Spleen (tissue), 7 donors: ENCODE measurements around the gene C1orf35.
A peak's percentile ranks its signal among the peaks of the same experiment; 100 is the strongest.

Source experiments
- CTCF ChIP-seq, 11 experiments: fragments of 200-600 bp in 7 of 11; fragments of 450-650 bp in 4 of 11; sonication (generic) in 4 of 11; IDR thresholded peaks in 8 of 11; conservative IDR thresholded peaks in 3 of 11; 1 replicate in 7 of 11; 2 replicates in 4 of 11; pipeline versions ENCODE4 v1.4.0 to v1.8.0; 2016 to 2021; ENCODE audit warnings: antibody characterized with exemption in 11 of 11, inconsistent platforms in 4 of 11, mild to moderate bottlenecking in 1 of 11
- POLR2A ChIP-seq, 3 donors: fragments of 450-650 bp; IDR thresholded peaks; one replicate each; pipeline ENCODE4 v1.5.1; 2017; ENCODE audit warnings: antibody characterized with exemption in 3 of 3, mild to moderate bottlenecking in 1 of 3
- POLR2AphosphoS5 ChIP-seq, 3 donors: sonication (generic); formaldehyde crosslinking; IDR thresholded peaks; one replicate each; pipeline ENCODE4 v1.5.1; 2017; ENCODE audit warnings: antibody characterized with exemption in 3 of 3
- donor health status: DM: no; HTN: no; CAD: no; lungs with moderate emphysema.
- donor health status: DM: no; HTN: no; CAD: no.
- donor health status: DM: no; HTN: no; CAD: no.

DNA sequence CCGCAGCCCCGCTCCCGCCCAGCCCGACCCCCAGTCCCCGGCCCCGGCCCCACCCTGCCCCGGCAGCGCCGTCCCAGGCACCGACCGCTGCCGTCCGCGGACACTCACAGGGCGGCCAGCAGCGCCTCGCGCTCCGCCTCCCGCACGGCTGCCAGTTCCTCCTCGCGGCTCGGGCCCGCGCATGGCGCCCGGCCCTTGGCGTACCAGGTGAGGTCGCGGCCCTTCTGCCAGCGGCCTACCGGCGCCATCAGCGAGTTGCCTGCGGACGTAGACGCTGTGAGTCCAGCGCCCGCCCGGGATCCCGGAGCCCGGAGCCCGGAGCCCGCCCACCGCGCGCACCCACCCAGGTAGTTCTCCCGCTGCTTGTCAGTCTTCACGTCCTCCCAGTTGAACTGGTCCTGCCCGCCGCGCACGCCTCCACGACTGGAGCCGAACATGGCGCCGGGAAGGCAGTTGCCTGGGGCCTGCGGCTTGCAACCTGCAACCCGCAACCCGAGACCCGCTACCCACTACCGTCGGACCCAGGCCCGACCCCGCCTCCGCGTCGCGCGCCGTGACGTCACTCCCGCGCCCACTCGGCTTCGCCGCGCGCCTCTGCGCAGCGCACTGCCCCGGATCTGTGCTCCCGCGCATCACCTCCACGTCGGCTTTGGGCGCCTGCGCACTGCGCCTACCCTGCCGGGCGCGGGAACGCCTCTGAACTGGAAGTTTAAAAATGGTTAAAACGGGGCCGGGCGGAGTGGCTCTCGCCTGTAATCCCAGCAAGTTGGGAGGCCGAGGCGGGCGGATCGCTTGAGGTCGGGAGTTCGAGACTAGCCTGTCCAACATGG, at the start of gene C1orf35:
- TF ChIP-seq CTCF (IDR thresholded peaks at IDR 0.05 in 8 of 11, conservative IDR thresholded peaks at IDR 0.05 in 3 of 11) (peak in 3 of 11 experiments; percentile 15 to 22 (median 18)), POLR2A (IDR thresholded peaks at IDR 0.05) (peak in 2 of 3 donors; percentile 41 to 78), POLR2AphosphoS5 (IDR thresholded peaks at IDR 0.05) (peak; percentile 92 to 96 (median 93))
